IPS-NIHi7 (cell line): Measurements from ENCODE around the gene KSR2.
"Not testable (repeated sequence)": the region's sequence is repeated elsewhere in the genome, so short reads cannot be mapped to it uniquely, and the experiment has no call there.

ENCODE experiments used
- DNase-seq: peaks from one replicate; pipeline ENCODE4 v3.0.0; 2012; ENCODE audit warnings: mixed read lengths; ENCODE audit errors: extremely low spot score

KSR2 gene

GRCh38 chr12:117821480-117822175 lies 147.2 kb downstream of the KSR2 start:
- DNase-seq, result no peak

GRCh38 chr12:117820216-117820907 lies 148.4 kb downstream of the KSR2 start:
- no peak for DNase-seq

GRCh38 chr12:117819160-117819559 lies 149.6 kb downstream of the KSR2 start:
- no peak for DNase-seq

- DNase-seq, result no peak
Measured at GRCh38 chr12:117818400-117818799, 150.4 kb downstream of the KSR2 start.

GRCh38 chr12:117809509-117809908 lies 159.3 kb downstream of the KSR2 start:
- no peak for DNase-seq

- no peak for DNase-seq
Measured at GRCh38 chr12:117807946-117808345, 160.8 kb downstream of the KSR2 start.

GRCh38 chr12:117807355-117807754 lies 161.4 kb downstream of the KSR2 start:
- DNase-seq, result no peak

GRCh38 chr12:117805865-117806264 lies 162.9 kb downstream of the KSR2 start:
- no peak for DNase-seq

GRCh38 chr12:117803001-117803400 lies 165.8 kb downstream of the KSR2 start:
- DNase-seq, result no peak

- not testable (repeated sequence) for DNase-seq
Measured at GRCh38 chr12:117800711-117801110, 168.1 kb downstream of the KSR2 start.

GRCh38 chr12:117797202-117797601 lies 171.6 kb downstream of the KSR2 start:
- no peak for DNase-seq

GRCh38 chr12:117792877-117793424 lies 175.8 kb downstream of the KSR2 start:
- no peak for DNase-seq

- DNase-seq, result no peak
Measured at GRCh38 chr12:117792471-117792870, 176.3 kb downstream of the KSR2 start.

- DNase-seq, result no peak
Measured at GRCh38 chr12:117790948-117791347, 177.8 kb downstream of the KSR2 start.

GRCh38 chr12:117790198-117790597 lies 178.6 kb downstream of the KSR2 start:
- no peak for DNase-seq

GRCh38 chr12:117789195-117789912 lies 179.4 kb downstream of the KSR2 start:
- no peak for DNase-seq

- no peak for DNase-seq
Measured at GRCh38 chr12:117778656-117779055, 190.1 kb downstream of the KSR2 start.

- DNase-seq, result no peak
Measured at GRCh38 chr12:117774941-117775775, 193.6 kb downstream of the KSR2 start.

- DNase-seq, result no peak
Measured at GRCh38 chr12:117768860-117769259, 199.9 kb downstream of the KSR2 start.

- DNase-seq, result no peak
Measured at GRCh38 chr12:117766008-117766407, 202.8 kb downstream of the KSR2 start.

GRCh38 chr12:117762143-117762542 lies 206.6 kb downstream of the KSR2 start:
- no peak for DNase-seq
